ENCODE measurements around the gene CCDC154. TPM values are rescaled to one million over a fixed set of nuclear protein-coding genes. Genes with fewer than 3 reads are reported as not detected.

Gene CCDC154
- total RNA-seq, 4 donors from 2014 or later, result 0.17 to 0.58 (median 0.42) TPM; not detected in 1

Other genes starting within 250 kb of the CCDC154 start
- gene TPSG1, start 219.3 kb downstream of the CCDC154 start, total RNA-seq, result 1 to 10 TPM in 2 of 4 donors, under 1 TPM in 2; 0.39 to 2.9 (median 1.00) TPM
- gene TPSB2, start 214.4 kb downstream of the CCDC154 start, total RNA-seq, result 100 to 1,000 TPM in 2 of 4 donors, 10 to 100 TPM in 1, 1 to 10 TPM in 1; 7.5 to 304 (median 199) TPM
- gene TPSAB1, start 203.9 kb downstream of the CCDC154 start, total RNA-seq, result 100 to 1,000 TPM in 3 of 4 donors, 10 to 100 TPM in 1; 15.6 to 237 (median 126) TPM
- gene TPSD1, start 188.5 kb downstream of the CCDC154 start, total RNA-seq, result 1 to 10 TPM; 1.7 to 5.3 (median 2.2) TPM
- gene UBE2I, start 134.9 kb downstream of the CCDC154 start, total RNA-seq, result 10 to 100 TPM; 42.8 to 70.5 (median 63.9) TPM
- gene BAIAP3, start 110.9 kb downstream of the CCDC154 start, total RNA-seq, result 1 to 10 TPM; 1.3 to 4.2 (median 2.3) TPM
- gene TSR3, start 92.7 kb downstream of the CCDC154 start, total RNA-seq, result 100 to 1,000 TPM in 3 of 4 donors, 10 to 100 TPM in 1; 78.2 to 112 (median 106) TPM
- 10 to 100 TPM; 54.4 to 70.5 (median 61.1) TPM for gene GNPTG, start 92.6 kb downstream of the CCDC154 start, total RNA-seq
- 10 to 100 TPM in 3 of 4 donors, 1 to 10 TPM in 1; 9.3 to 23.7 (median 16.5) TPM for gene UNKL, start 29.9 kb downstream of the CCDC154 start, total RNA-seq
- 10 to 100 TPM; 12.6 to 17.1 (median 14.7) TPM for gene UQCC4, start 23.8 kb downstream of the CCDC154 start, total RNA-seq
- gene PERCC1, start 13.5 kb downstream of the CCDC154 start, total RNA-seq, result not detected
- 100 to 1,000 TPM in 1 of 4 donors, 10 to 100 TPM in 3; 41.5 to 130 (median 71.9) TPM for gene CLCN7, start 30.5 kb upstream of the CCDC154 start, total RNA-seq
- under 1 TPM in 3 of 4 donors, not detected in 1; 0.39 to 0.75 (median 0.66) TPM for gene PTX4, start 44.4 kb upstream of the CCDC154 start, total RNA-seq
- gene TELO2, start 48.8 kb upstream of the CCDC154 start, total RNA-seq, result 10 to 100 TPM; 14.1 to 27.7 (median 18.4) TPM
- gene TMEM204, start 89.1 kb upstream of the CCDC154 start, total RNA-seq, result 10 to 100 TPM; 39.5 to 75.0 (median 57.1) TPM
- gene IFT140, start 167.5 kb upstream of the CCDC154 start, total RNA-seq, result 10 to 100 TPM; 16.6 to 27.3 (median 20.1) TPM
- 10 to 100 TPM in 3 of 4 donors, 1 to 10 TPM in 1; 9.1 to 15.5 (median 12.5) TPM for gene CRAMP1, start 167.8 kb upstream of the CCDC154 start, total RNA-seq
- gene JPT2, start 233.7 kb upstream of the CCDC154 start, total RNA-seq, result 10 to 100 TPM; 20.8 to 57.5 (median 38.2) TPM

Data from esophagus muscularis mucosa (tissue), 4 donors.